ENCODE results near the gene PDK3.
A peak's percentile ranks its signal among the peaks of the same experiment; 100 is the strongest.

The PDK3 gene

GRCh38 chrX:24483596-24483995 is 18.5 kb downstream of the PDK3 start:
- no peak for DNase-seq

- DNase-seq = no peak
Measured at GRCh38 chrX:24485323-24485722, 20.2 kb downstream of the PDK3 start.

- no peak for DNase-seq
Measured at GRCh38 chrX:24485976-24486680, 21.0 kb downstream of the PDK3 start.

- DNase-seq = no peak
Measured at GRCh38 chrX:24487571-24487970, 22.5 kb downstream of the PDK3 start.

- no peak for DNase-seq
Measured at GRCh38 chrX:24491741-24492140, 26.7 kb downstream of the PDK3 start.

- DNase-seq = peak in 1 of 6 experiments; percentile 11
Measured at GRCh38 chrX:24493740-24494581, 28.9 kb downstream of the PDK3 start.

- DNase-seq = no peak
Measured at GRCh38 chrX:24494647-24495075, 29.6 kb downstream of the PDK3 start.

GRCh38 chrX:24495700-24496099 is 30.6 kb downstream of the PDK3 start:
- no peak for DNase-seq

GRCh38 chrX:24498181-24498580 is 33.1 kb downstream of the PDK3 start:
- peak; percentile 7 to 41 (median 24) for DNase-seq

GRCh38 chrX:24498975-24499374 is 33.9 kb downstream of the PDK3 start:
- peak in 3 of 6 experiments; percentile 7 to 17 (median 17) for DNase-seq

GRCh38 chrX:24506082-24506481 is 41.0 kb downstream of the PDK3 start:
- no peak for DNase-seq

- no peak for DNase-seq
Measured at GRCh38 chrX:24508375-24508774, 43.3 kb downstream of the PDK3 start.

- DNase-seq = no peak
Measured at GRCh38 chrX:24513416-24513815, 48.3 kb downstream of the PDK3 start.

GRCh38 chrX:24515447-24515846 is 50.4 kb downstream of the PDK3 start:
- no peak for DNase-seq

- no peak for DNase-seq
Measured at GRCh38 chrX:24520472-24520871, 55.4 kb downstream of the PDK3 start.

GRCh38 chrX:24525455-24525854 is 60.4 kb downstream of the PDK3 start:
- DNase-seq = no peak

- DNase-seq = no peak
Measured at GRCh38 chrX:24526616-24527015, 61.5 kb downstream of the PDK3 start.

GRCh38 chrX:24528605-24529004 is 63.5 kb downstream of the PDK3 start:
- no peak for DNase-seq

- no peak for DNase-seq
Measured at GRCh38 chrX:24536551-24536950, 71.5 kb downstream of the PDK3 start.

GRCh38 chrX:24542756-24543155 is 77.7 kb downstream of the PDK3 start:
- DNase-seq = no peak

- no peak for DNase-seq
Measured at GRCh38 chrX:24547961-24548360, 82.9 kb downstream of the PDK3 start.

GRCh38 chrX:24550166-24550565 is 85.1 kb downstream of the PDK3 start:
- no peak for DNase-seq

- no peak for DNase-seq
Measured at GRCh38 chrX:24553011-24553410, 87.9 kb downstream of the PDK3 start.

GRCh38 chrX:24561121-24561520 is 96.0 kb downstream of the PDK3 start:
- DNase-seq = no peak
